ENCODE results near the gene VTN. TPM values are rescaled to one million over a fixed set of nuclear protein-coding genes. Genes with fewer than 3 reads are reported as not detected.

The VTN gene
- polyA plus RNA-seq, 1 donor: 0.32 TPM

GRCh38 chr17:28320215-28321061, 49.7 kb downstream of the VTN start:
- no peak for DNase-seq (ENCODE audit: low read depth)

GRCh38 chr17:28319598-28319935, 50.5 kb downstream of the VTN start:
- DNase-seq (ENCODE audit: low read depth): no peak

GRCh38 chr17:28318759-28319597, 51.1 kb downstream of the VTN start, which contains the start of gene TMEM97:
TSS of gene TMEM97 (plus strand) at chr17:28319200. CDS start at chr17:28319240, 40 bp downstream.
- peak; percentile 86 for DNase-seq (ENCODE audit: low read depth)

GRCh38 chr17:28317966-28318758, 51.9 kb downstream of the VTN start:
- DNase-seq (ENCODE audit: low read depth): no peak

Other genes with a start within 250 kb of the VTN start
- gene TMEM97, start 51.1 kb downstream of the VTN start, polyA plus RNA-seq (ENCODE audit: insufficient read length): 17.7 TPM
- 30.9 TPM for gene IFT20, start 34.8 kb downstream of the VTN start, polyA plus RNA-seq (ENCODE audit: insufficient read length)
- gene TNFAIP1, start 34.5 kb downstream of the VTN start, polyA plus RNA-seq (ENCODE audit: insufficient read length): 29.1 TPM
- gene POLDIP2, start 12.8 kb downstream of the VTN start, polyA plus RNA-seq (ENCODE audit: insufficient read length): 61.3 TPM
- not detected for gene SEBOX, start 5.1 kb downstream of the VTN start, polyA plus RNA-seq (ENCODE audit: insufficient read length)
- 5.3 TPM for gene SARM1, start 1.4 kb upstream of the VTN start, polyA plus RNA-seq (ENCODE audit: insufficient read length)
- gene SLC46A1, start 35.9 kb upstream of the VTN start, polyA plus RNA-seq (ENCODE audit: insufficient read length): 7.0 TPM
- not detected for gene SLC13A2, start 103.3 kb upstream of the VTN start, polyA plus RNA-seq (ENCODE audit: insufficient read length)
- not detected for gene FOXN1, start 136.0 kb upstream of the VTN start, polyA plus RNA-seq (ENCODE audit: insufficient read length)
- gene UNC119, start 182.3 kb upstream of the VTN start, polyA plus RNA-seq (ENCODE audit: insufficient read length): 10.7 TPM
- 44.4 TPM for gene PIGS, start 201.2 kb upstream of the VTN start, polyA plus RNA-seq (ENCODE audit: insufficient read length)
- 1.4 TPM for gene ALDOC, start 206.6 kb upstream of the VTN start, polyA plus RNA-seq (ENCODE audit: insufficient read length)
- 18.5 TPM for gene SPAG5, start 228.7 kb upstream of the VTN start, polyA plus RNA-seq (ENCODE audit: insufficient read length)
- gene RSKR, start 243.9 kb upstream of the VTN start, polyA plus RNA-seq (ENCODE audit: insufficient read length): 17.3 TPM